ENCODE results near the gene NUCB1.

- TF ChIP-seq CTCF (IDR thresholded peaks at IDR 0.05) (no peak), POLR2A (IDR thresholded peaks at IDR 0.05) (no peak)
Measured at GRCh38 chr19:48970139-48970766, 70.1 kb downstream of the NUCB1 start.

All from Peyer's patch (tissue), 4 donors.